HepG2 (cell line): Measurements from ENCODE around the gene TUT7. TPM values are rescaled to one million over a fixed set of nuclear protein-coding genes. Genes with fewer than 3 reads are reported as not detected.

ENCODE experiments used
- ARID5B ChIP-seq: IDR thresholded peaks from 2 replicates; pipeline ENCODE4 v1.4.0; 2020; ENCODE audit warnings: mild to moderate bottlenecking, missing genetic modification reagents
- ARNT2 ChIP-seq: sonication (generic); formaldehyde crosslinking; IDR thresholded peaks from 2 replicates; pipeline ENCODE4 v1.8.0; 2022; ENCODE audit warnings: mild to moderate bottlenecking, low read depth, missing genetic modification reagents, moderate library complexity
- BCL6 ChIP-seq: IDR thresholded peaks from 2 replicates; pipeline ENCODE4 v1.6.1; 2016; ENCODE audit warnings: missing genetic modification reagents, missing compliant biosample characterization
- CEBPZ ChIP-seq: IDR thresholded peaks from 2 replicates; pipeline ENCODE4 v1.6.1; 2012; ENCODE audit warnings: low read length, improper control_type of control experiment
- CREM ChIP-seq, 2 experiments: sonication (generic) in 1 of 2; formaldehyde crosslinking in 1 of 2; IDR thresholded peaks; 2 replicates each; pipeline versions ENCODE4 v1.4.0 to v1.6.1; 2016 to 2020; ENCODE audit warnings: antibody characterized with exemption in 1 of 2, mild to moderate bottlenecking in 1 of 2, missing genetic modification reagents in 1 of 2
- HDAC1 ChIP-seq: sonication (generic); formaldehyde crosslinking; IDR thresholded peaks from 2 replicates; pipeline ENCODE4 v1.5.1; 2020; ENCODE audit warnings: mild to moderate bottlenecking, missing genetic modification reagents
- NCOA2 ChIP-seq: sonication (generic); formaldehyde crosslinking; IDR thresholded peaks from 2 replicates; pipeline ENCODE4 v1.8.0; 2022; ENCODE audit warnings: inconsistent platforms
- NFIC ChIP-seq: IDR thresholded peaks from 2 replicates; pipeline ENCODE4 v1.6.1; 2012; ENCODE audit warnings: mild to moderate bottlenecking, low read length, inconsistent platforms
- NR0B2 ChIP-seq: sonication (generic); formaldehyde crosslinking; IDR thresholded peaks from 2 replicates; pipeline ENCODE4 v1.4.0; 2020; ENCODE audit warnings: mild to moderate bottlenecking, missing genetic modification reagents
- POGK ChIP-seq: sonication (generic); formaldehyde crosslinking; conservative IDR thresholded peaks from 2 replicates; pipeline ENCODE4 v1.8.0; 2022; ENCODE audit warnings: mild to moderate bottlenecking, moderate library complexity, missing genetic modification reagents
- RARA ChIP-seq: IDR thresholded peaks from 2 replicates; pipeline ENCODE4 v1.6.1; 2016; ENCODE audit warnings: missing genetic modification reagents, missing compliant biosample characterization
- XBP1 ChIP-seq: sonication (generic); formaldehyde crosslinking; IDR thresholded peaks from 2 replicates; pipeline ENCODE4 v1.5.0; 2020; ENCODE audit warnings: missing genetic modification reagents
- YEATS4 ChIP-seq: sonication (generic); formaldehyde crosslinking; IDR thresholded peaks from 2 replicates; pipeline ENCODE4 v1.4.0; 2020; ENCODE audit warnings: missing genetic modification reagents, borderline replicate concordance
- ZBTB25 ChIP-seq: IDR thresholded peaks from 2 replicates; pipeline ENCODE4 v1.6.1; 2018; ENCODE audit warnings: missing genetic modification reagents
- ZNF264 ChIP-seq: sonication (generic); formaldehyde crosslinking; IDR thresholded peaks from 2 replicates; pipeline ENCODE4 v1.4.0; 2020; ENCODE audit warnings: missing genetic modification reagents
- ZNF335 ChIP-seq: sonication (generic); formaldehyde crosslinking; IDR thresholded peaks from 2 replicates; pipeline ENCODE4 v1.4.0; 2020; ENCODE audit warnings: missing genetic modification reagents
- ZNF441 ChIP-seq: sonication (generic); formaldehyde crosslinking; IDR thresholded peaks from 2 replicates; pipeline ENCODE4 v1.7.0; 2021; ENCODE audit warnings: missing genetic modification reagents, borderline replicate concordance
- polyA plus RNA-seq, 8 experiments: library from polyadenylated mRNA; depleted of rRNA in 3 of 8; stranded (reverse) in 7 of 8; unstranded in 1 of 8; fragments of >200 nt; fragmentation: Illumina TruSeq in 4 of 8; extraction: Trizol in 4 of 8; gene quantifications; 2 replicates each; pipeline versions ENCODE4 v1.2.1 to v1.2.3, GENCODE V29; 2011 to 2016; ENCODE audit warnings: low read depth in 4 of 8, missing spikeins in 1 of 8, mixed read lengths in 1 of 8; ENCODE audit not compliant: insufficient read depth in 1 of 8
- total RNA-seq, 5 experiments: library from RNA; depleted of rRNA; stranded (reverse); fragments of >200 nt; fragmentation: Illumina TruSeq; extraction: Trizol; gene quantifications; 2 replicates each; pipeline ENCODE4 v1.2.3, GENCODE V29; 2016; ENCODE audit warnings: low read depth in 1 of 5

TUT7 gene
- total and polyA plus RNA-seq, 2 of the 13 experiments (the other 11 are each of a cell fraction or from before 2014, with no cell fraction given), result 12.0 to 19.4 TPM

- no peak for TF ChIP-seq POGK
- no peak for TF ChIP-seq ZBTB25 (CRISPR knock-in tag)
- TF ChIP-seq RARA (CRISPR knock-in tag), result peak; percentile 84
- TF ChIP-seq NR0B2 (CRISPR knock-in tag), result no peak
- no peak for TF ChIP-seq YEATS4 (CRISPR knock-in tag)
- peak; percentile 59; the same call in 1 of the 2 replicates for TF ChIP-seq ARID5B (CRISPR knock-in tag)
- no peak for TF ChIP-seq CREM (IDR thresholded peaks at IDR 0.05)
- no peak for TF ChIP-seq CREM (CRISPR knock-in tag; IDR thresholded peaks at IDR 0.05)
- no peak for TF ChIP-seq ARNT2 (CRISPR knock-in tag)
- no peak for TF ChIP-seq NFIC
- TF ChIP-seq CEBPZ, result no peak
- TF ChIP-seq NCOA2 (CRISPR knock-in tag), result peak; percentile 33; the same call in 1 of the 2 replicates
- no peak for TF ChIP-seq XBP1 (CRISPR knock-in tag)
- 0 out of 2 replicates have a peak, but pooled peaks have one; percentile 24 for TF ChIP-seq HDAC1 (CRISPR knock-in tag)
- TF ChIP-seq ZNF264 (CRISPR knock-in tag), result no peak
- TF ChIP-seq ZNF441 (CRISPR knock-in tag), result no peak
- TF ChIP-seq ZNF335, result no peak
- 0 out of 2 replicates have a peak, but pooled peaks have one; percentile 15 for TF ChIP-seq BCL6 (CRISPR knock-in tag)
Observed at GRCh38 chr9:86396412-86396811, 42.2 kb upstream of the TUT7 start (continued).
